Liver (tissue), 9 donors: Measurements from ENCODE around the gene SUPT4H1. TPM values are rescaled to one million over a fixed set of nuclear protein-coding genes. Genes with fewer than 3 reads are reported as not detected.
A peak's percentile ranks its signal among the peaks of the same experiment; 100 is the strongest.

ENCODE experiments used
- DNase-seq: peaks from one replicate; pipeline ENCODE4 v3.0.0-alpha.2; 2017; ENCODE audit warnings: low spot score
- H3K27ac ChIP-seq, 2 donors: one replicate each; pipeline ENCODE4 v1.7.0; 2013; ENCODE audit warnings: inconsistent platforms in 2 of 2, low read length in 2 of 2, control low read depth in 1 of 2, low read depth in 1 of 2, mild to moderate bottlenecking in 1 of 2
- H3K27me3 ChIP-seq, 4 donors: one replicate each; pipeline versions ENCODE4 v1.6.1 to v1.7.0; 2013; ENCODE audit warnings: low read length in 3 of 4, inconsistent platforms in 1 of 4, mild to moderate bottlenecking in 1 of 4, moderate library complexity in 1 of 4; ENCODE audit not compliant: control insufficient read depth in 4 of 4, insufficient read depth in 4 of 4
- H3K36me3 ChIP-seq, 4 donors: one replicate each; pipeline versions ENCODE4 v1.6.1 to v1.7.0; 2013; ENCODE audit warnings: low read length in 3 of 4, mild to moderate bottlenecking in 3 of 4, low read depth in 1 of 4, moderate library complexity in 1 of 4; ENCODE audit not compliant: control insufficient read depth in 4 of 4, insufficient read depth in 3 of 4
- H3K4me1 ChIP-seq, 4 donors: one replicate each; pipeline versions ENCODE4 v1.6.1 to v1.7.0; 2013; ENCODE audit warnings: low read length in 3 of 4, mild to moderate bottlenecking in 3 of 4, moderate library complexity in 1 of 4; ENCODE audit not compliant: control insufficient read depth in 4 of 4, insufficient read depth in 4 of 4
- H3K4me3 ChIP-seq, 3 donors: one replicate each; pipeline versions ENCODE4 v1.6.1 to v1.7.0; 2013; ENCODE audit warnings: low read length in 3 of 3, control low read depth in 1 of 3, low read depth in 1 of 3, mild to moderate bottlenecking in 1 of 3
- H3K9ac ChIP-seq, 2 donors: one replicate each; pipeline ENCODE4 v1.7.0; 2013; ENCODE audit warnings: low read length in 2 of 2, mild to moderate bottlenecking in 2 of 2, moderate library complexity in 2 of 2, control low read depth in 1 of 2, low read depth in 1 of 2
- H3K9me3 ChIP-seq, 4 donors: one replicate each; pipeline versions ENCODE4 v1.6.1 to v1.7.0; 2013; ENCODE audit warnings: low read length in 3 of 4; ENCODE audit not compliant: control insufficient read depth in 4 of 4
- ATF3 ChIP-seq: IDR thresholded peaks from 2 replicates; pipeline ENCODE4 v1.6.1; 2016; ENCODE audit warnings: antibody characterized with exemption
- CTCF ChIP-seq: fragments of 150-350 bp; IDR thresholded peaks from 2 replicates; pipeline ENCODE4 v1.5.1; 2017; ENCODE audit warnings: improper control_type of control experiment, low read depth, low read length; ENCODE audit not compliant: missing input control
- EGR1 ChIP-seq, 2 donors: IDR thresholded peaks; 2 replicates each; pipeline ENCODE4 v1.6.1; 2016 to 2018; ENCODE audit warnings: antibody characterized with exemption in 2 of 2, low read depth in 2 of 2
- FOXA1 ChIP-seq: IDR thresholded peaks from 2 replicates; pipeline ENCODE4 v1.6.1; 2016; ENCODE audit warnings: antibody characterized with exemption
- FOXA2 ChIP-seq: IDR thresholded peaks from 2 replicates; pipeline ENCODE4 v1.6.1; 2016; ENCODE audit warnings: antibody characterized with exemption
- GABPA ChIP-seq, 2 donors: IDR thresholded peaks in 1 of 2; conservative IDR thresholded peaks in 1 of 2; 2 replicates each; pipeline ENCODE4 v1.6.1; 2016; ENCODE audit warnings: antibody characterized with exemption in 2 of 2, mild to moderate bottlenecking in 1 of 2, moderate library complexity in 1 of 2
- HNF4A ChIP-seq, 2 donors: conservative IDR thresholded peaks; 2 replicates each; pipeline ENCODE4 v1.6.1; 2016; ENCODE audit warnings: antibody characterized with exemption in 2 of 2, mild to moderate bottlenecking in 2 of 2
- HNF4G ChIP-seq: IDR thresholded peaks from 2 replicates; pipeline ENCODE4 v1.6.1; 2016; ENCODE audit warnings: antibody characterized with exemption
- JUND ChIP-seq, 2 donors: IDR thresholded peaks; 2 replicates each; pipeline ENCODE4 v1.6.1; 2016; ENCODE audit warnings: antibody characterized with exemption in 2 of 2
- MAX ChIP-seq: IDR thresholded peaks from 2 replicates; pipeline ENCODE4 v1.6.1; 2016; ENCODE audit warnings: antibody characterized with exemption
- NR2F2 ChIP-seq: IDR thresholded peaks from 2 replicates; pipeline ENCODE4 v1.6.1; 2016; ENCODE audit warnings: antibody characterized with exemption
- RAD21 ChIP-seq, 2 donors: IDR thresholded peaks; 2 replicates each; pipeline ENCODE4 v1.6.1; 2016; ENCODE audit warnings: antibody characterized with exemption in 2 of 2, mild to moderate bottlenecking in 2 of 2
- RXRA ChIP-seq, 2 donors: IDR thresholded peaks; 2 replicates each; pipeline ENCODE4 v1.6.1; 2017 to 2018; ENCODE audit warnings: antibody characterized with exemption in 2 of 2, mild to moderate bottlenecking in 1 of 2
- SP1 ChIP-seq: IDR thresholded peaks from 2 replicates; pipeline ENCODE4 v1.6.1; 2018; ENCODE audit warnings: antibody characterized with exemption, mild to moderate bottlenecking
- TAF1 ChIP-seq: conservative IDR thresholded peaks from 2 replicates; pipeline ENCODE4 v1.6.1; 2016; ENCODE audit warnings: antibody characterized with exemption, mild to moderate bottlenecking
- YY1 ChIP-seq: IDR thresholded peaks from 2 replicates; pipeline ENCODE4 v1.6.1; 2016; ENCODE audit warnings: antibody characterized with exemption, mild to moderate bottlenecking
- ZBTB33 ChIP-seq: IDR thresholded peaks from 2 replicates; pipeline ENCODE4 v1.6.1; 2016; ENCODE audit warnings: antibody characterized with exemption
- WGBS: extraction: QIAGEN DNeasy Blood & Tissue Kit; methylation state at CpG from one replicate; pipeline ENCODE4 v1.1.7; 2013; 5-methylcytosine and 5-hydroxymethylcytosine counted together
- polyA plus RNA-seq, 2 donors: library from polyadenylated mRNA; stranded (reverse) in 1 of 2; unstranded in 1 of 2; fragments of 200-250 nt in 1 of 2; fragments of >200 nt in 1 of 2; fragmentation: Nextera tagmentation in 1 of 2; extraction: Ambion mirVana in 1 of 2; gene quantifications; one replicate each; pipeline versions ENCODE4 v1.2.1 to v1.2.3, GENCODE V29; 2013 to 2015
- total RNA-seq, 2 donors: library from RNA; depleted of rRNA; stranded (reverse); fragments of >200 nt; gene quantifications; one replicate each; pipeline ENCODE4 v1.2.3, GENCODE V29; 2014
- donor health status: healthy.
- donor health status: healthy.
- donor health status: healthy.
- donor health status: healthy.
- donor health status: healthy.

SUPT4H1 gene
- total and polyA plus RNA-seq, 4 donors = 23.3 to 59.1 (median 40.4) TPM

- TF ChIP-seq ZBTB33 (no peak), RXRA (IDR thresholded peaks at IDR 0.05) (no peak), HNF4G (no peak), RAD21 (IDR thresholded peaks at IDR 0.05) (no peak), ATF3 (no peak), HNF4A (conservative IDR thresholded peaks at IDR 0.05) (no peak)
These were observed 12.9 kb downstream of the SUPT4H1 start (continued) for GRCh38 chr17:58338841-58339754.

GRCh38 chr17:58338454-58338840 lies 13.6 kb downstream of the SUPT4H1 start:
- peak overlapping the region in 1 of 2 donors; percentile 33 for H3K9ac ChIP-seq
- no peaks in the 10 kb centered on the region for H3K36me3 ChIP-seq
- peaks cover 0 to 3% (median 0%) of the 10 kb centered on the region in 4 donors for H3K4me1 ChIP-seq
- WGBS = 74% methylated on average over 3 of the region's 3 CpGs
- peak overlapping the region; percentile 76 to 86 for H3K27ac ChIP-seq
- no peak overlapping the region for H3K4me3 ChIP-seq
- no peaks in the 10 kb centered on the region for H3K27me3 ChIP-seq
- no peaks in the 10 kb centered on the region for H3K9me3 ChIP-seq
- no peak for TF ChIP-seq HNF4A (conservative IDR thresholded peaks at IDR 0.05)
- no peak for DNase-seq

GRCh38 chr17:58337600-58338453 lies 14.2 kb downstream of the SUPT4H1 start:
- H3K4me3 ChIP-seq = no peak overlapping the region
- H3K4me1 ChIP-seq = peaks cover 0 to 3% (median 0%) of the 10 kb centered on the region in 4 donors
- 39% methylated on average over 23 of the region's 23 CpGs for WGBS
- TF ChIP-seq YY1 (peak; percentile 19), TAF1 (no peak)
- H3K27ac ChIP-seq = peak overlapping the region; percentile 85 to 86
- H3K9me3 ChIP-seq = no peaks in the 10 kb centered on the region
- DNase-seq = no peak
- H3K9ac ChIP-seq = peak overlapping the region in 1 of 2 donors; percentile 65
- H3K36me3 ChIP-seq = no peaks in the 10 kb centered on the region
- no peaks in the 10 kb centered on the region for H3K27me3 ChIP-seq

GRCh38 chr17:58337210-58337599 lies 14.8 kb downstream of the SUPT4H1 start:
- Histone ChIP-seq H3K4me3 (no peak overlapping the region), H3K27ac (peak overlapping the region; percentile 85 to 86), H3K27me3 (no peaks in the 10 kb centered on the region), H3K9ac (peak overlapping the region in 1 of 2 donors; percentile 54), H3K9me3 (no peaks in the 10 kb centered on the region), H3K4me1 (peaks cover 0 to 3% (median 0%) of the 10 kb centered on the region in 4 donors), H3K36me3 (no peaks in the 10 kb centered on the region)
- DNase-seq = no peak
- WGBS = 23% methylated on average over 7 of the region's 7 CpGs
- no peak for TF ChIP-seq HNF4G
- TF ChIP-seq SP1 = no peak
- TF ChIP-seq NR2F2 = no peak
- TF ChIP-seq CTCF = no peak
- TF ChIP-seq MAX = no peak
- no peak for TF ChIP-seq ZBTB33
- TF ChIP-seq TAF1 = no peak
- TF ChIP-seq GABPA (IDR thresholded peaks at IDR 0.05 in 1 of 2, conservative IDR thresholded peaks at IDR 0.05 in 1 of 2) = no peak
- no peak for TF ChIP-seq FOXA2
- TF ChIP-seq JUND (IDR thresholded peaks at IDR 0.05) = no peak
- no peak for TF ChIP-seq FOXA1
- TF ChIP-seq RXRA (IDR thresholded peaks at IDR 0.05) = no peak
- no peak for TF ChIP-seq YY1
- no peak for TF ChIP-seq EGR1 (IDR thresholded peaks at IDR 0.05; ENCODE audit: low read depth in 2 of 2)
- TF ChIP-seq HNF4A (conservative IDR thresholded peaks at IDR 0.05) = no peak
